NCI-H1436 treated with DMSO at 0.1 percent for 48 hours (cell line): ENCODE data around the gene SREBF2.

Source experiments
- DNase-seq: peaks from one replicate; lab custom pipeline; 2025; lab: John Stamatoyannopoulos, UW

SREBF2 gene

GRCh38 chr22:41908411-41909309 lies 75.8 kb downstream of the SREBF2 start:
- DNase-seq, result no peak

GRCh38 chr22:41909310-41910049 lies 76.6 kb downstream of the SREBF2 start:
- DNase-seq, result no peak

GRCh38 chr22:41910050-41911000 lies 77.4 kb downstream of the SREBF2 start:
- no peak for DNase-seq

- DNase-seq, result no peak
Observed at GRCh38 chr22:41911001-41911611, 78.2 kb downstream of the SREBF2 start.

- no peak for DNase-seq
Observed at GRCh38 chr22:41912338-41913039, 79.6 kb downstream of the SREBF2 start.

- no peak for DNase-seq
Observed at GRCh38 chr22:41913040-41913719, 80.3 kb downstream of the SREBF2 start.

- no peak for DNase-seq
Observed at GRCh38 chr22:41913842-41914534, 81.1 kb downstream of the SREBF2 start.

GRCh38 chr22:41914611-41915034 lies 81.7 kb downstream of the SREBF2 start:
- no peak for DNase-seq

GRCh38 chr22:41915035-41915785 lies 82.3 kb downstream of the SREBF2 start, which contains the start of gene SHISA8:
Gene SHISA8 (minus strand): TSS chr22:41915074. CDS start chr22:41914667, 407 bp downstream.
- DNase-seq, result no peak

- DNase-seq, result no peak
Observed at GRCh38 chr22:41915786-41916493, 83.0 kb downstream of the SREBF2 start.

- no peak for DNase-seq
Observed at GRCh38 chr22:41916745-41917358, 83.9 kb downstream of the SREBF2 start.

GRCh38 chr22:41917375-41917902 lies 84.5 kb downstream of the SREBF2 start:
- no peak for DNase-seq

- no peak for DNase-seq
Observed at GRCh38 chr22:41917903-41918791, 85.2 kb downstream of the SREBF2 start.

GRCh38 chr22:41919357-41920224 lies 86.7 kb downstream of the SREBF2 start:
- DNase-seq, result no peak

- no peak for DNase-seq
Observed at GRCh38 chr22:41920271-41920976, 87.5 kb downstream of the SREBF2 start.
